GM18907 (cell line): ENCODE data around the gene SLC38A11.

Experiments used
- ATAC-seq: cut with Tn5 transposase; IDR thresholded peaks from one replicate; pipeline ENCODE4 v1.9.1; 2021; ENCODE audit warnings: mild to moderate bottlenecking, moderate library complexity; ENCODE audit not compliant: unreplicated experiment

SLC38A11 gene

GRCh38 chr2:164917296-164917903 lies 37.9 kb downstream of the SLC38A11 start:
- ATAC-seq: no peak

- no peak for ATAC-seq
These were observed 39.8 kb downstream of the SLC38A11 start for GRCh38 chr2:164915566-164915965.

GRCh38 chr2:164913640-164914350 lies 41.5 kb downstream of the SLC38A11 start:
- no peak for ATAC-seq

- no peak for ATAC-seq
These were observed 42.3 kb downstream of the SLC38A11 start for GRCh38 chr2:164913011-164913410.

- no peak for ATAC-seq
These were observed 43.5 kb downstream of the SLC38A11 start for GRCh38 chr2:164911832-164912231.

GRCh38 chr2:164910101-164910899 lies 45.0 kb downstream of the SLC38A11 start:
- peak; percentile 74 for ATAC-seq

GRCh38 chr2:164906947-164907346 lies 48.4 kb downstream of the SLC38A11 start:
- ATAC-seq: no peak

- ATAC-seq: no peak
These were observed 50.0 kb downstream of the SLC38A11 start for GRCh38 chr2:164905307-164905706.

- no peak for ATAC-seq
These were observed 51.4 kb downstream of the SLC38A11 start for GRCh38 chr2:164903951-164904350.

- no peak for ATAC-seq
These were observed 52.1 kb downstream of the SLC38A11 start for GRCh38 chr2:164903204-164903603.

GRCh38 chr2:164899121-164899520 lies 56.2 kb downstream of the SLC38A11 start:
- no peak for ATAC-seq

- ATAC-seq: no peak
These were observed 56.9 kb downstream of the SLC38A11 start for GRCh38 chr2:164898475-164898874.

GRCh38 chr2:164897469-164898260 lies 57.7 kb downstream of the SLC38A11 start:
- ATAC-seq: no peak

- peak; percentile 100 for ATAC-seq
These were observed 58.5 kb downstream of the SLC38A11 start for GRCh38 chr2:164896634-164897355.

GRCh38 chr2:164896226-164896625 lies 59.1 kb downstream of the SLC38A11 start:
- ATAC-seq: peak; percentile 6

- ATAC-seq: no peak
These were observed 63.9 kb downstream of the SLC38A11 start for GRCh38 chr2:164891460-164891859.

GRCh38 chr2:164890544-164890943 lies 64.8 kb downstream of the SLC38A11 start:
- no peak for ATAC-seq

- ATAC-seq: no peak
These were observed 66.7 kb downstream of the SLC38A11 start for GRCh38 chr2:164888592-164888991.

GRCh38 chr2:164887434-164888144 lies 67.7 kb downstream of the SLC38A11 start:
- no peak for ATAC-seq

GRCh38 chr2:164882276-164882675 lies 73.0 kb downstream of the SLC38A11 start:
- no peak for ATAC-seq
